Endometrial microvascular endothelial cells (primary cell): ENCODE results near the gene PSAPL1. TPM values are rescaled to one million over a fixed set of nuclear protein-coding genes. Genes with fewer than 3 reads are reported as not detected.

Experiments used
- in situ Hi-C: cut with HindIII; loops from 2 replicates; pipeline ENCODE4 v1.10.0; 2017; ENCODE audit warnings: low sequenced_read_pairs, low pct_unique_long_range_greater_than_20kb; ENCODE audit errors: inconsistent ontology term
- total RNA-seq: library from RNA; depleted of rRNA; stranded (reverse); fragments of >200 nt; gene quantifications from one replicate; pipeline ENCODE4 v1.2.3, GENCODE V29; 2015; ENCODE audit errors: inconsistent ontology term

The PSAPL1 gene
- not detected for total RNA-seq

GRCh38 chr4:7434766-7435150, at the start of gene PSAPL1:
Gene PSAPL1, minus strand, starts transcription at chr4:7434930. Its CDS starts 51 bp downstream, at chr4:7434879.
- in situ Hi-C loops: no loop called here

GRCh38 chr4:7481227-7481626, 46.5 kb upstream of the PSAPL1 start:
- in situ Hi-C loops: no loop called here

- in situ Hi-C loops: no loop called here
Observed at GRCh38 chr4:7480423-7480822, 45.7 kb upstream of the PSAPL1 start.

GRCh38 chr4:7478665-7479064, 43.9 kb upstream of the PSAPL1 start:
- in situ Hi-C loops: no loop called here

GRCh38 chr4:7477695-7478094, 43.0 kb upstream of the PSAPL1 start:
- in situ Hi-C loops: no loop called here

GRCh38 chr4:7476820-7477219, 42.1 kb upstream of the PSAPL1 start:
- in situ Hi-C loops: no loop called here

GRCh38 chr4:7475207-7475606, 40.5 kb upstream of the PSAPL1 start:
- in situ Hi-C loops: no loop called here

GRCh38 chr4:7474320-7474719, 39.6 kb upstream of the PSAPL1 start:
- in situ Hi-C loops: no loop called here

- in situ Hi-C loops: no loop called here
Observed at GRCh38 chr4:7473081-7473480, 38.4 kb upstream of the PSAPL1 start.

GRCh38 chr4:7472442-7473013, 37.8 kb upstream of the PSAPL1 start:
- in situ Hi-C loops: no loop called here

- in situ Hi-C loops: no loop called here
Observed at GRCh38 chr4:7470522-7471128, 35.9 kb upstream of the PSAPL1 start.

GRCh38 chr4:7470111-7470510, 35.4 kb upstream of the PSAPL1 start:
- in situ Hi-C loops: no loop called here

- in situ Hi-C loops: no loop called here
Observed at GRCh38 chr4:7469023-7469422, 34.3 kb upstream of the PSAPL1 start.

GRCh38 chr4:7467471-7467870, 32.7 kb upstream of the PSAPL1 start:
- in situ Hi-C loops: no loop called here

GRCh38 chr4:7466904-7467303, 32.2 kb upstream of the PSAPL1 start:
- in situ Hi-C loops: no loop called here

- in situ Hi-C loops: no loop called here
Observed at GRCh38 chr4:7466215-7466614, 31.5 kb upstream of the PSAPL1 start.

GRCh38 chr4:7465017-7465416, 30.3 kb upstream of the PSAPL1 start:
- in situ Hi-C loops: no loop called here

- in situ Hi-C loops: no loop called here
Observed at GRCh38 chr4:7464259-7464655, 29.5 kb upstream of the PSAPL1 start.

- in situ Hi-C loops: no loop called here
Observed at GRCh38 chr4:7463566-7464258, 29.0 kb upstream of the PSAPL1 start.

- in situ Hi-C loops: no loop called here
Observed at GRCh38 chr4:7462509-7462971, 27.8 kb upstream of the PSAPL1 start.
